ENCODE results near the gene ENOX1.

The ENOX1 gene

DNA sequence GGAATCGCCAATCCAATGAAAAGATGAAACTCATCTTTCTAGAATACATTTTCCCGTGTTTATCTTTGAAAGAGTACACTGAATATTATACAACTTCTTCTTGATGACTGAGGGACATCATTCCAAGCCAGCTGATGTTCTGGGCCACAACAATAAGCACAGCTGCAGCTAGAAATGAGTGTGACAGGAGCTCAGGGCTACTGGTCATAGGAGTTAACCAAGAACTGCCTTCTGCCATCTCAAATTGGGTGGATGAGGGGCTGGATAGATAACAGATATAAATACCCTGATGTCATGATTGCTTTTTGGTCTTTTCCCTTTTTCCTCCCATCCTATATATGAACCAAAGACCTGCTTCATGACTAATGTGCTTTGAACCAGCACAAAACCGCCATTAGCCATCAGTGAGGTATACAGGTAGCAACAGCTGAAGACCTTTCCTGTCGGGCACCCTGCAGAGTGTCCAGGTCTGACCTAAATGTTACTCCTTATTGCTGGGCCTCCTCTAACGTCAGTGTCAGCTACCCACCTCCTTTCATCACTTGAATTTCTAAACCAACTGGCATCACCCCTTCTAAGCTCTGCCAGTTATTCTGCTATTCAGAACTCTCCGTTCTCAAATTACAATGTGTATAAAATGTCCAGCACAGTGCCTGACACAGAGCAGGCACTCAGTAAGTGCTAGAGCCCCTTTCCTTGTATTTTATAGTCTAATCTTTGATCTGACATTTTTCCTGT lies 178.2 kb downstream of the ENOX1 start:
- DNase-seq (ENCODE audit: low read depth) = no peak

DNA sequence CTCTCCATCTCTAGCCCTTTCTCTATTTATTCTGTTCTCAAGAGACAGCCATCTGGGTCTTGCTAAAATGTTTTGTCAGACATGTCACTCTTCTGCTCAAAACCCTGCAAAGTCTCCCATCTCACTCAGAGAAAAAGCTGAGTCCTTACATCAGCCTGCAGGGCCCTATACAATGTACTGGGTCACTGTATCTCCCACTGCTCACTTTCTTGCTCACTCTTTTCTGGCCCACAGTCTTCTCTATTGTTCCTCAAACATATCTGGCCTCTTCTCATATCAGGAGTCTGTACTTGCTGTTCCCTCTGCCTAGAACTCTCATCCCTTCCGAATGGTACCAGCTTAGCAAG lies 189.2 kb downstream of the ENOX1 start:
- no peak for DNase-seq (ENCODE audit: low read depth)

DNA sequence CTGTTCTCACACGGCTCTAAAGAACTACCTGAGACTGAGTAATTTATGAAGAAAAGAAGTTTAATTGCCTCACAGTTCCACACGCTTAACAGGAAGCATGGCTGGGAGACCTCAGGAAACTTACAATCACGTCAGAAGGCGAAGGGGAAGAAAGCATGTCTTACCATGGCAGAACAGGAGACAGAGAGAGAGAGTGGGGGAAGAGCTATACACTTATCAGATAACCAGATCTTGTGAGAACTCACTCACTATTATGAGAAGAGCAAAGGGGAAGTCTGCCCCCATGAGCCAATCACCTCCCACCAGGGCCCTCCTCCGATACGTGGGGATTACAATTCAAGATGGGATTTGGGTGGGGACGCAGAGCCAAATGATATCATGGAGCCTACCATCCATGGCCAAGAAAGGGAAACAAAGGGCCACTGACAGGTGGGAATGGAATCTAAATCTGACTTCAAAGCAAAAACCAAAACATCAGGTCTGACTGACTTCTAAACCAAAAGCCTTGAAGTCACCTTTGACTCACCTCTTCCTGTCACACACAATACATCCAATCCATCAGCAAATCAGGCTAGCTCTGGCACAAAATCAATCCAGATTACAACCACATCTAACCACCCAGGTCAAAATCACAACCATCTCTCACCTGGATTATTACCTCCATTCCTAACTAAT lies 189.7 kb downstream of the ENOX1 start:
- no peak for DNase-seq (ENCODE audit: low read depth)

DNA sequence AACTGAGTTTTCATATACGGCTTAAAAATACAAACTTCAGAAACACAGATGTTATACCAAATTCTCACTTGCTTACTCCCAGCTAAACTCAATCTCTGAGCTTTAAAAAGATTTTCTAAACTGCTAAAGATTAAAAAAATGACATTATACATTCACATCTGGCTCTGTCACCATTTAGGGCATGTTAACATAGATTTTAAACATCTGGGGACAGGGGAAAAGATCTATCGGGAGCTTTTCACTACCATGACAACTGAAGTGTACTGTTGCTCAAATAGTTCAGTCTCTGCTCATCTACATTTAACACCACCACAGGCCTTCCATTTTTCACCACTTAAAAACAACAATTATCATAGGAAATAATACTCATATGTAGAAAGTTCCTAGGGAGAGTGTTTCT lies 190.8 kb downstream of the ENOX1 start:
- no peak for DNase-seq (ENCODE audit: low read depth)

DNA sequence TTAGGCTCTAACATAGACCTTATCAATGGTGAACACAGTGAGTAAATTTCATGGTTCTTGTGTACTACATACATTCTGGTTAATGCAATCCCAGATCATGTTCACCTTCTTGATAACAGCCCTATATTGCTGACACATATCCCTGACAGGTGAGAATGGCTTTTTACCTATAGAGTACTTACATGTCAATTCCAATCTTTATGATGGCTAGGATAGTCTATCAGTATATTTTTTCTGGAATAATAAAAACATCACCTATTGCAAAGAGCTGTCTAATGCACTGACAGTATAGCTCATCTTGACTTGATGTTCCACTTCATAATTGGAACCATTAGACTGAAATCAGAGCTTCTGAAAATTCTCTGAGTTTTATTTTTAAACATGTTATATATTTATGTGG lies 199.4 kb downstream of the ENOX1 start:
- DNase-seq (ENCODE audit: low read depth) = no peak

DNA sequence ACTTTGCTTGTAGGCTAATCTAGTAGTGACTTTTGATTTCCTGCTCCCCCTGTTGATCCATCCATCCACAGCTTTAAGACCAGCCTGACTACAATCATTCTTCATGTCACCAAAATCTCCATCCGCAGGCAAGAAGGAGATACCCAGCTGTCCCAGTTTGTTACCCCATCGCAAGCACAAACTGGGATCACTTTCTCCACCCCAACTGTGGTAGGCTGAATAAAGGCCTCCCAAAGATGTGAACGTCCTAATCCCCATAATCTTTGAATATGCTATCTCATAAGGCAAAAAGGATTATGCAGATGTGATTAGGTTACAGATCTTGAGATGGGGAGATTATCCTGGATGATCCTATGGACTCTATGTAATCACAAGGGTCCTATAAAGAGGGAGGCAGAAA lies 202.0 kb downstream of the ENOX1 start:
- DNase-seq (ENCODE audit: low read depth) = no peak

DNA sequence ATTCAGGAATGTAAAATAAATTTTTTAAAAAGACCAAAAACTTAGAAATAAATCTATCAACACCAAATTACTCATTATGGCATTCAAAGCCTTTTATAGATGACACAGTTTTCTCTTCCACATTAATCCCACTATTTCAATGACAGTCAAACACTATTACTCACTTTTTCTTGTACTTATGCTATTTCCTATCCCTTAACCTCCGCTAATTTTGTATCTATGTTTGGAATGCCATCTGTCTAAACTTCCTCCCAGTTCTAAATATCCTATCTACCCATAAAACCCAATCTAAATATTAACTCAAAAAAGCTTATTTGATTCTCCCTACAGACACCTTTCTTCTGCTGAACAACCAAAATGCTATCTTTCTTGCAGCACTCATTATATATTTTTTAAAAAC lies 203.5 kb downstream of the ENOX1 start:
- DNase-seq (ENCODE audit: low read depth) = no peak

DNA sequence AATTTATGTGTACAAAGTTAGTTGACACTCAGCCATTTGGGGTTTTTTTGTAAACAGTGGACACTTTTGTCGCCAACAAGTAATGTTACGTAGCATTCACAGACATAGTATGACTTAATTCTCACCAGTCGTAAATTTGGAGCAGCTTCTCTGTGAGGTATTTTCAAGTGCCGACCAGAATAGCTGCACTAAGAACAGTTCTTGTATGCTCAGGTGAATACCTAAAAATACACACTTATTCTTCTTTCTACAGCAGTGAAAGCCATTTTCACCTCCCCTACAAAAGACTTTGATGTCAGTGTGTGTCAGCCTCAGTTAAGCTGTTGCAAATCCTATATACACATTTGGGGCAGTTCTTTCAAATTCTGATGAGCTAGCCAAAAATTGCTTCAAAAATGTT lies 206.5 kb downstream of the ENOX1 start:
- DNase-seq (ENCODE audit: low read depth) = no peak

DNA sequence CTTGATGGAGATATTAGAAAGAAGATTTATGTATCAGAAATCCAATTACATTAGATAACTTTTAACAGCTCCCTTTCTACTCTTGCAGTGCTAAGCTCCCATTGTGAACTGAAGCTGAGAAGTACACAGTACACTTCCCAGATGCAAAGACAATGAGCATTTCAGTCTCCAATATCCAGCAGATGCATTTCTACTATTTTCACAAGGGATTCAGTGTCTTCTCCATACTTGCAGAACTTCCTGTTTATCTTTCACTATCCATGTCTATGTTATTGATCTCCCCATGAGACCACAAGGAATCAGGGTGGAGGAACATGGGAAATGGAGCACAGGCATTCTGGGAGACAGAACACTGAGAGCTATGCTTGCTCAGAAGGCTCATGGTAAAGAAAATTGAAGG lies 207.5 kb downstream of the ENOX1 start:
- DNase-seq (ENCODE audit: low read depth) = no peak

DNA sequence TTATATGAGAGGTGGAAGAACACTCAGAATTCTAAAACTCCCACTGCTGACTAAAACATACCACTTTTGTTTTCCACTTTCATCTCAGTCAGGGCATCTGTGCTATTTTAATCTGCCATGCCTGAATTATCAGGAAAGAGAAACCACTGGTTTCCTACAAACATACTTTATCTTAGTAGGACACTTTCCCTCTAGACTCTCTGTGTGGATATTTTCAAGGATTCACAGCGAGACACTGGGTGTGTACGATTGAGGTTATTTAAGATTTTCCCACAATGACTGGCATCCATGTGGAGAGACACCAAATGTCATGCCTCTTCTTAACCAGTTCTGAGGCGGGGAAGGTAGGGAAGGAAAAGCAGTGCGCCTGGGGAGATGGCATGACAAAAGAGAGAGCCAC lies 212.2 kb downstream of the ENOX1 start:
- DNase-seq (ENCODE audit: low read depth) = no peak

DNA sequence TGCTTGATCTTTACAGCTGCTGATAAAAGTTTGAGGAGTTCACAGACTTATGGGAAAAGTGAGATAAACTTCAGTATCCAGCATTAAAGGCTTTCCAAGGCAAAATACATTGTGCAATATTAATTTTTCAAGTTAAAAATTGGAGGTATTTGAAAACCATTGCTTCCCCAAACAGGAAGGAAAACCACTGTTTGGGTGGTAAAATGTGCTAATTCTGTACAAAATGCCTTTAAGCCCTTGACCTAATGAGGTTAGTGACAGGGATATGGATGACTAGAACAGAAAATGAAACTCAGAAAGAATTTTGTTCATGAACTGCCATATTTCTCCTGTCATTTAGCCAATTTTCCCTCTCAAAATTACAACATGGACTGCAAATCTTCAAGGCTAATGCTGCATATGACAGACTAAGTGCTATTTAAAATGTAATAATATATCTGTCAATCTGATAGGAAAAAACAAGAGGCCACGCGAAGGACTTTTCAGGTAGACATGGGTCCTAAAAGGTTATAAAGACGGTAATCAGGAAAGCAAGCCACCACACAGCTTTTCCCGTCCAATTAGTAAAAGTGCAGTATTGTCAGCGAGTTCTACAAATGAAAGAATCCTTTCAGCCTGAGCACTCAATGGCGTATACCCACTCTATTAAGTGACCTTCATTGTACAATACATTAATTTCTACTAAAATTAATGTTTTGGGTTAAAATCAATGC lies 212.8 kb downstream of the ENOX1 start:
- DNase-seq (ENCODE audit: low read depth) = no peak

DNA sequence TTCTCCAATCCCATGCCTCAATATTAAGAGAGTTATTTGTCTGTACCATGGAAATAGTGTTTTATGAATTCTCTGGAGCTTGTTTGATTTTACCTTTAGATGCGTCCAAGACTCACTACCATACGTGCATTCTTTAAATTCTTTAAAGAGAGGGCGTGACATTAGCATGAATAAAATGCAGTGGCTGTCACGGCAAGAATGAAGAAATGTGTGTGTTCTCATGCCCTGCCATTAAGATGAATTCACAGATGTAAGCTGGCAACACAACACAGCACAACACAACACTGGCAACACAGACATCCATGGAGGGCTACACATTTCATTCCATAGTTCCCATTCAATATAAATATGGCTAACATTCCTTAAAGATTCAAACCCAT lies 213.4 kb downstream of the ENOX1 start:
- no peak for DNase-seq (ENCODE audit: low read depth)

DNA sequence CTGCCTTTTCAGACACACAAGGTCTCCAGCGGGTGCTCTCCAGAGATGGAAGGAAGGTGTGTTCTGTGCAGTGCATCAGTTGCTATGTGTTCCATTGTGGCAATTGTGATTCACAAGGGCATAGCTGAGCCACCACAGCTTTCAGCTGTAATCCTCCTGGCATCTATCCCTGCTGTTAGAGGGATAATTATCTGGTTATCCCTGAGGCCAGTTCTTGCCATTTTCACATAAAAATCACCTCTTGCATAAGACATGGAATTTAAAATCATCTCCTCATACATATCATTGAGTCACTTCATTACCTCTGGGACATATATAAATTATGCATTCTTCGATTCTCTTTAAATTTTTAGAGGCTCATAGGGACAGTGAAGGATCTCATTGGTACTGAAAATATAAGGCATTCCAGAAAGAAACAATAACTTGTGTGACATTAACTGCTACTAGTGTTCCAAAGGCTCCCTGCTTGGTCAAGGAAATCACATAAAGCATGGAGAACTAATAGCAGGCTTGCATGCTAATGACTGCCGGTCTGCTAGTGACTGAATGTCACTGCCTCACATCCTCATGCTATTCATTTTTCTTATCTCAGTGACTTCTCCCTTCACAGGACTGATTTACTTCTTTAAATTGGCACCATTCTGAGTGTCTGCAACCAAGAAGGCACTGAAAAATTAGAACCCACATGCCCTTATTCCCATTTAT lies 214.0 kb downstream of the ENOX1 start:
- no peak for DNase-seq (ENCODE audit: low read depth)

DNA sequence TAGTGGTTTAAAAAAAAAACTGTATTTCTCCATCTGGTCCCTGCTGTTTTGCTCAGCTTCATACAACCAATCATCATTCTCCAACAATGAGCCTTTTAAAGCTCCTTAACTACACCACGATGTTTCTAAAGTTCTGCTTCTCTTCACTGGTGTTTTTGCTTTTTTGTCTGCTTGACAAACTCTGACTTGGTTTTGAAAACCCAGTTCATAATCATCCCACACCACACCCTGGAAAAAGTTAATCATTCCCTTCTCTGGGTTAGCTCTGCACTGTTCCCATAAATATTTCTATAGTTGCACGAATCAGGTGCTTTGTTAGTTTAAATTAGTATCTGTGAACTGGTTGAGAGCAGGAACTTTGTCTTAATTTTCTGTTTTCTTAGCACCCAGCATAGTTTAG lies 217.1 kb downstream of the ENOX1 start:
- DNase-seq (ENCODE audit: low read depth) = no peak

DNA sequence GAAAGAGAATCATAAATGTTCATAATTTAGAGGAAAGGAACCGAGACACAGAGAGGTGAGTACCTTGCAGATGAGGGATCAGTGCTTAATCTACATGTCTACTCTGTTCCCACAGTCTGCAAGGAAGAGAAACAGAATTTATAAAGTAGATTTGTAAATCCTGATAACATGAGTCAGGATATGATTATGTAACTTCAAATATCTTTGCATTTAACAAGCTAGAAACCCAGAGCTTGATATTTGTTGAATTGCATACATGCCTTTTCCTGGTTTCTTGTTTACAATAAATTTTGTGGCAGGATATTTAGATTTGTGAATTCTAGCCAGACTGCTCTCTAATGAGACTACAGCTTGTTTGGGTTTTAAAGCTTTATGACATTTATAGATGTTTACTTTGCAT lies 219.2 kb downstream of the ENOX1 start:
- DNase-seq (ENCODE audit: low read depth) = no peak

DNA sequence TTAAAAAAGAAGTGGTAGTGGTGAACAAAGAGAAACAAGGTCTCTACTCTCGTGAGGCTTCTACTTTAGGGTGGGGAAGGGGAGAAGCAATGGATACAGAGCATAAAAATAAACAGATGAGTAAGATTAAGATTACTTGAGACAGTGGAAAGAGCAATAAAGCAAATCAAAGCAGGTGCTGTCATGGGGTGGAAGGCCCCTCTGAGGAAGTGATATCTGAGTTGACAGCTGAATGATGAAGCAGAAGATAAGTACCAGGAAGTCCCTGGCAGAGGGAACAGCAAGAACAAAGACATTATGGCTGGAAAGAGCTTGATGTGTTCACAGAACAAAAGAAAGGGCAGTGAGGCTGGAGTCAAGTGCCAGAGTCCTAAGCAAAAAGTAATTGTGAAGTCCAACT lies 221.8 kb downstream of the ENOX1 start:
- no peak for DNase-seq (ENCODE audit: low read depth)

DNA sequence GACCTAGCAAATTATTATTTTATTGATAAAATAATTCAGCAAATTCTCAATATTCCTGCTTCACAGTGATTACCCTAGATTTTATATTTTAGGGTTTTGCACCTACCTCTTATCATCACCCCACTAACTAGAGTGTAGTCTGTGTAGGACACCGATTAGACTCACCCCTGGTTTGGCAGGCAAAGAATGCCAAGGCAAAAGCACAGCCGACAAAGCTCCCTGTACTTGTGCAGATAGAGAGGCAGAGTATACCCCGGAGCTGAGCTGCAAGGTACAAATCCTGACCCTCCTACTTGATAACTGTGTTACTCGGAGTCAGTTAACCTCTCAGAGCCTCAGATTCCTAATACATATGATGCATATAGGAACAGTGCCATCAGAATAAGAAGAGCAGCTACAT lies 225.7 kb downstream of the ENOX1 start:
- no peak for DNase-seq (ENCODE audit: low read depth)

DNA sequence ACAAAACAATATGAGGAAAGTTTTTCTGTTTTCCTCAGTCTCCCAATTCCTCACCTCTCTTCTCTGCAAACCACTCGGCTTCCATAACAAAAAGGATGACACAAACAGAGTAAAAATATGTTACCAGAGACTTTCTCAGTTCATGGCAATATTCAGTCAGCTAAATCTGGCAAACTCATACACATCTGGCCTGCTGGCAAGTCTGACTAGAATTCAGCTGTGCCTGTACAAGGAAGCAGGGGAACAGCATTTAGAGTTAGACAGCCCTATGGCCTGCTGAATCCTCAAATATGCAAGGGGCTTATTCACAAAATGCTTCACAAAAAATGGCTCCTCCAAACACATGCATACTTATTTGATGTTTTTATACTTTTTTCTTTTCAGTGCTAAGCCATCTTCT lies 227.8 kb downstream of the ENOX1 start:
- no peak for DNase-seq (ENCODE audit: low read depth)

DNA sequence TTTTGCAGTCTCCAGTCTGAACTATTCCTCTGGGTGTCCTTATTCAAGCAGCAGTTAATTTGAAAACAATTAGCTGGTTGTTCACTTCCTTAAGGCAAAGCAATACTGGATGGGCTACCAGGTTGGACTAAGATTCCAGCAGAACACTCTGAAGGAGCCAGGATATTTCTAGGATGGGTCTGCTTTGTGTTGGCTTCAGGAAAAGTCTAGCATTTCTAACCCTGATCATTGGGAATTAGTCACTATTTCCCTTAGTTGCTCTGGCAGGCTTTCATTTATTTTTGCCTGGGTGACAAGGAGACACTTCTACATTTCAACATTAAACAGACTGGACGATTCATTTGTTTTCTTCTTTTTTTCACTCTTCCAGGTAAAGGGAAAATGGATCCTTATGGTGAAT lies 228.4 kb downstream of the ENOX1 start:
- no peak for DNase-seq (ENCODE audit: low read depth)

DNA sequence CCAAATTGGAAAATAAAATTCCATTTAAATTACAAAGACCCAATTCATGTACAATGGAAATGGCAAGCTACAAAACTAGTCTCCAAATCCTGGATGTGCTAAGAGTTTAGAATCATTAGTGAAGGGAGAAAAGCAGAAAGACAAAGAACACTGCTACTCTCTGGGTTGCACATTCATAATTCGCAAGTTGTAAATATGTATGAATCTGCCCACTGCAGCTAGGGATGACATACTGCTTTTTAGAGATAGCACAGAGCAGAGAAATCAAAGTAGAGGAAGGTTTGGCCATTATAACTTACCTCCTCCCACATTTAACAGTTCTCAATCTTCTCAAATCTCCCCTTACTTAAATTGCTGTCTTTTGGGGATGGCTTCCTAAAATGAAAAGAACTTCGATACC lies 231.1 kb downstream of the ENOX1 start:
- no peak for DNase-seq (ENCODE audit: low read depth)

DNA sequence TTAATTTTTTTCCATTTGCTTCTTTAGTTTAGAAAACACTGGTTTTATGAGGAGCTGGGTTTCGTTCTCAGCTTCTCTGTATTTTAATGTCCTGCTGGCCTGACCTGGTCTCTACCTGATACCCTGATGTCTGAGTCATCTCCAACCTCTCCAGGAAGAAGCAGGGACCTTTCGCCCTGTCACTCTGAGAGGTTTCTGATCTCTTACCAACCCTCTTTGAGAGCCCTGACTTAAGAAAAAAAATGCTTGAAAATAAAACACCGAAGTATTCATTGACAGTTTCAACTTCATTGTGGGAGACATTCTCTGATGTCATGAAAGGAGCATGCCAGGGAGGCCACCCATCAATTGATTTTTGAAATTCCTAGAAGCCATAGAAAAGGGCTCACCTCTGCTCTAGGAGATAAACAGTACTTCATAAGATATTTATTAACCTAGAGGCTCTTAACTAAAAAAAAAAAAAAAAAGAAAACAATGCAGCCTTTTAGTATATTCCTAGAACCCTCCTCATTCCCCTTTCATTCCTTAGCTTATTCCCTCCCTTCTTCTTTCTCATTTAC lies 234.8 kb downstream of the ENOX1 start:
- no peak for DNase-seq (ENCODE audit: low read depth)

DNA sequence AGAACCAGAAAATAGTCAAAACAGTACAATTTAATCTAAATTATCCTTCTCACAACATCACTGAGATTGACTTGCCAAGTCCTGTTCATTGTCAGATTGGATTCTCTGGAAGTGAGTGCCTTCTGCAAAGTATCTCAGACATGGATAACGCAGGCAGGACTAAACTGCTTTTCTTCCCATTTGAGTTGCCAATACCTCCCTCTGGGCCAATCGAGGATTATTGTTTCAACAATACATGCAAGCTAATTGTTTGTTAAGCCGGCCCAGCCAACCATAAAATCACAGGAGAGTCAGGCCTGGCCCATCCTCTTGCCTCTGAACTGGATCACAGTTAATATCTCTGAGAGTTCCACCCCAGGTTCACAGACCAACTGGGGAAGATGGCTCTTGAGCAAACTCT lies 240.0 kb downstream of the ENOX1 start:
- DNase-seq (ENCODE audit: low read depth) = no peak

DNA sequence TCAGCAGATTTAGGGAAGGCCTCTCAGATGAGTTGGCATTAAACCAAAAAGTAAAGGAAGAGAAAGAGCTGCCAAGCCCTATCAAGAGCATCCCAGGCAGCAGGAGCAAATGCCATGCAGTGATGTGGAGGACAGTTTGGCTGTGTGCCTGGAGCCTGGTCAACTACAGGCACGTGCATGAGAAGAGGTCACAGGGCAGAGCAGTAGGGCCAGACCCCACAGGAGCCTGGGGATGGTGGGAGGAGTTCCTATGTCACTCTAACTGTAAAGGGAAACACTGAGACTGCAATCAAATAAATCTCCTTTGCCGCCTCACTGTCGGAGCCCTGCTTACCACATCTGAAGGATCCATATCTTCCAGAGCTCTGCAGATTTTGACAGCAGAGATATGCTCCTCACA lies 240.5 kb downstream of the ENOX1 start:
- no peak for DNase-seq (ENCODE audit: low read depth)

Data from activated T-cell treated with anti-CD3 and anti-CD28 coated beads for 1 hour (primary cell).